ENCODE data around the gene BRI3.

The BRI3 gene, protein sequence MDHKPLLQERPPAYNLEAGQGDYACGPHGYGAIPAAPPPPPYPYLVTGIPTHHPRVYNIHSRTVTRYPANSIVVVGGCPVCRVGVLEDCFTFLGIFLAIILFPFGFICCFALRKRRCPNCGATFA

DNA sequence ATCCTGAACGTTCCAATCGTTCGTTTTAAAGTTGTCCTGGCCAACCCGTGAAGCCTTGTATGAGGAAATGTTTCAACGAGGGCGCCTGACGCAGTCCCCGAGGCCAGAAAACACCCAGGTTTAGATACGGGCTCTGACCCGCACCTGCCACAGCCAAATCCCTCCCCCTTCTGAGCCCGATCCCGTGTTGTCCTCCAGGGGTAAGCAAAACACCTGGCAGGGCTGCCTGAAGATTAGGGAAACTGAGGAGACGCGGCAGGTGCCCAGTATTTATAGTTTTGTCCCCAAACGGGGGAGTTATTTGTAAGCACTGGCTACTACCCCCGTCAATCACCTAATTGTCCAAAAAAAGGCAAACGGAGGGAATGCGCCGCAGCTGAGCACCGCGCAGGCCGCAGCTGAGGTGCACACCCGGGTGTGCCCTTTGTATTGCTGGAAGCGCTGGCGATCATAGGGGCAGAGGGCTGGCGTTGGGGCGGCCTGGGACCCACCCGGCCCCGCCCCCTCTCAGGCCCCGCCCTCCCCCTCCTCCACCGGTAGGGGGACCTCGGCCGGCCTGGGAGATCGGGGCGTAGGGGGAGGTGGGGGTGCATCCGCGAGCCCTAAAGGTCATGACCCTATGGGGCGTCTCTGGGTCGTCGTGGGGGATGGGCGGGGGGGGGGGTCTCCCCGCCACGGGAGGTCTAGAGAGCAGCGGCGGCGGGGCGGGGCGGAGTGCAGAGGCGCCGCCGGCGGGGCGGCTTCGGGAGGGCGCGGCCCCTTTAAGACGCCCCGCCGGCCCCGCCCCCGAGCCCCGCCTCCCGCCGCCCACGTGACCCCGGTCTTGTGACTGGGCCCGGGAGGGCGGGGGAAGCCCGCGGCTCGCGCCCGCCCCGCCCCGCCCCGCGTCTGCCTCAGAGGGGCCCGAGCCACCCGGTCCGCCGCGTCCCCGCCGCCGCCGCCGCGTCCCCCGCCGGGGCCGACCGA is at the start of gene BRI3:
Gene BRI3 (plus strand): TSS at position 896 of the 966 bp plus-strand sequence. CDS start 110 bp downstream, outside the sequence.
- DNase-seq, result peak; percentile 95

DNA sequence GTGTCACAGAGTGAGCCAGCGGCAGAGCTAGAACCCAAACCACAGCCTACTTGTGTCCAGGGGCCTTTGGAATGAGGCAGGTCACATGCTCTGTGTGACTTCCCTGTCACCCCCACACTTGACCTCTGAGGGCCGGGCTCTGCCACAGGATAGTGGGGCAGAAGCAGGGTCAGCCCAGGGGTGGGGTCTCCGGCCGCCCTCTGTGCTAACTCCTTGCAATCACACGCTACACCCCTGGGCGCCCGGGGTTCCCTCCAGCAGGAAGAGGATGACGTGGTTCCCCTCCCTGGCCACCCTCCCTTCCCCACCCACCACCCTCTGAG is 49.3 kb upstream of the BRI3 start:
- no peak for DNase-seq

DNA sequence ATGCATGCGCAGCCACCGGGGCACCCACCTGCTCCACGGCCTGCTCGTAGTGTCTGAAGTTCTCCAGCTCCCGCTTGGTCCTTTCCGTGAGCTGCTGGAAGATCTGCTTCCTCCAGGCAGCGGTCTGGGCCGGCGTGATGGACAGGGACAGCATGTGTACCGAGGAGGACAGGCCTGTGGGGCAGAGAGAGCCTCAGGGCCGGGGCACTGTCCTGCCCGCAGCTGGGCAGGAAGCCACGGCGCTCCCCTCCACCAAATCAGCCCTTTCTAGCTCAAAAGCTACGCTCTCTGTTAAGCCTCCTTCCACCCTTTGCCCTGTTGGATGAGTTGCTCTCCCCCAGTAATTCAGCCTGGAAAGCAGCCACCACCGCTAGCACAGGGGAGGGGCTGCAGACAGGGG is 48.7 kb upstream of the BRI3 start:
- DNase-seq, result no peak

DNA sequence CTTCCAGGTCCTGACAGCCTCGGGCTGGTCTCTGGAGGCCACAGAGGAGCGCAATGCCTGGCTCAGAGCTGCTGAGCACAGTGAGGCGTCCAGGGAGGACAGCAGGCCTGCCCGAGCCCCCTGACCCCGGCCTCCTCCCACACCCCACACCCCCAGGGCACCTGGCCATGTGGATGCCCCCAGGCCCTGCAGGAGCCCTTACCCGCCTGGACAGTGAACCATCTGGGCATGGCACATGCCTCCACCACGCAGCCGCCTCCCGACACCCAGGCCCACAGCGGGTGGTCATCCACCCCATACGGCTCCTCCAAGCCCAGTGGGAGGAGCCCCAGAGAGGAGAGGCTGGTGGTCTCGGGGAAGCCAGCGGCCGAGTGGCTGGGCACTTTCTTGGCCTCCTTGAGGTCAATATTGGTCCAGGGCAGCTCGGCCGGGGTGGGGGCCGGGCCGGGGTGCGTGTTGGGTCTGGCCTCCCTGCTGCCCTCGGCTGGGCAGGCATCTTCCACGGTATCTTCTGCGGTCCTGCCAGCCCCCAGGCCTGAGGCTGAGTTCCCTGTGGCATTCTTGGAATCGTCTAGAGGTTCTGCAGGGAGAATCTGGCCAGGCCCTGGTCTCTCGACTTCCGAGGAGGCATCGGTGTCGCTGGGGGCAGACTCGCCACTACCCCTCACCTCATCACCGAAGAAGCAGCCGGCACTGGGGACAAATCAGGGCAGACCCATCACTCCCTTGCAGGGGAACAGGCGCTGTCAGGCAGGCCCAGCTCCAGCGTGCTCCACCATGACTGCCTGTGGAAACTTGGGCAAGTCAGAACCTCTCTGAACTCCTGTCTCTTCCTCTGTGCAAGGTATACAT is 48.0 kb upstream of the BRI3 start:
- DNase-seq, result no peak

DNA sequence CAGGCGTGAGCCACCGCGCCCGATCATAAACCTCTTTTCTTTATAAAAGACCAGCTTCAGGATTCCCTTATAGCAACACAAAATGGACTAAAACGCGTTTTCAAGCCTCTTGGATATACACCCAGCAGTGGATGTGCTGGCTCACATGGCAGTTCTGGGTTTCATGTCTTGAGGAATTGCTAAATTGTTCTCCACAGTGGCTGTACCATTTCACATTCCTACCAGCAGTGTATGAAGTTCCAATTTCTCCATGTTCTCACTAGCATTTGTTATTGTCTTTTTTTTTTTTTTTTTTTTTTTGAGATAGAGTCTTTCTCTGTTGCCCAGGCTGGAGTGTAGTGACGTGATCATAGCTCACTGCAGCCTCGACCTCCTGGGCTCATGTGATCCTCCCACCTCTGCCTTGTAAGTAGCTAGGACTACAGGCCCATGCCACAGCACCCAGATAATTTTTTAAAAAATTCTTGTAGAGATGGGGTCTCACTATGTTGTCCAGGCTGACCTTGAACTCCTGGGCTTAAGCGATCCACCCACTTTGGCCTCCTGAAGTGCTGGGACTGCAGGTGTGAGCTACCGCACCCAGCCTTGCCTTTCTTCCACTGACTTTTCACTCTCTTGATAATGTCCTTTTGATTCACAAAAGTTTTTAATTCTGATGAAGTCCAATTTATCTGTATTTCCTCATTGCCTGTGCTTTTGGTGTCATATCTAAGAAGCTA is 46.9 kb upstream of the BRI3 start:
- DNase-seq, result no peak

DNA sequence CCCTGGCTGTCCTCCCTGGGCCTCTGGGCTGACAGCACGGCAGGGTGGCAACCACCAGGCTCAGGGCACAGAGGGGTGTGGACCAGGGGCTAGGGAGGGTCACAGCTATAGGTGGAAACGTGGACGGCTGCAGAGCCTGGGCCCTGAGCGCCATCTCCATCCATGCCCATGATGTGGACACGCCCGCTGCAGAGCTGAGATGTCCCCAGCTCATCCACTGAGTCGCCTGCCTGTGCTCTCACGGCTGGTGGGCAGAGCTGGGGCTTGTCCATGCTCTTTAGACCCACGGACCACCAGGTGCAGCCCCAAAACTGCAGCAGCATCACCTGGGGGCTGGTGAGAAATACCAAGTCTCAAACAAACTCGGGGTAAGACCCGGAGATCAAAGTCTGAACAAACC is 45.6 kb upstream of the BRI3 start:
- no peak for DNase-seq

DNA sequence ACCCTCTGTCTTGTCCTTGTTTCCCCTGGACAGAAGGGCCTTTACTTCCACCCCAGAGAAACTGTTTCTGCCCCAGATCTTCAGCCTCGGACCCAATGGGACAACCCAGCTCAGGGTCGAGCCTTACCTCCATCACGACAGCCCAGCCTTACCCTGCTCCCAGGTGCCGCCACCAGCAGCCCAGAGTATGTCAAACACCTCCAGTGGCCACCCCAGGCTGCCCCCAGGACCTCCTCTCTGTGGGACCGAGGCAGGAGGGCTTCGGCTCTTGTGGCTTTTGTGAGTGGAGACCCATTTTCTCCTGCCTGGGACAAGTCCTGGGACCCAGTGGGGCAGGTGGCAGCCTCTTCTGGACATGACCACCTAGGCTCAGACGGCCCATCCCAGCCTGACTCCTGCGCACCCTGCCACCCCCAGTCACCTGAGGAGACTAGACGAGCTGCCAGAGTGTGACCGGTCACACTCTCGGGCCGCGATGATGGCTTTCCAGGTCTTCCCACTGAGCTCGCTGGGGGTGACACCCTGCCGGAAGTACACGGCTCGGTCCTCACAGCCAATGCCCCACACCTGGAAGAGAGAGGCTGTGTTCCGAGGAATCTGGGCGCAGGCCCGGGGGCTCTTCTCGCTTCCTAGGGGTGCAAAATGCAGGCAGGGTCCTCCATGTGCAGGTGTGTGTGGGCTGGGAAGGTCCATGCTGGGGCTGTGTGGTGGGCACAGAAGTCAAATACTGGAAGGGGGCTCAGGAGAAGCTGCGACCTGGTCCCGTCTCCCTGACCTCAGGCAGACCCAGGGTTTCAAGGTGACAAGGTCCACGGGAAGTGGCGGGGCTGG is 44.9 kb upstream of the BRI3 start:
- no peak for DNase-seq

DNA sequence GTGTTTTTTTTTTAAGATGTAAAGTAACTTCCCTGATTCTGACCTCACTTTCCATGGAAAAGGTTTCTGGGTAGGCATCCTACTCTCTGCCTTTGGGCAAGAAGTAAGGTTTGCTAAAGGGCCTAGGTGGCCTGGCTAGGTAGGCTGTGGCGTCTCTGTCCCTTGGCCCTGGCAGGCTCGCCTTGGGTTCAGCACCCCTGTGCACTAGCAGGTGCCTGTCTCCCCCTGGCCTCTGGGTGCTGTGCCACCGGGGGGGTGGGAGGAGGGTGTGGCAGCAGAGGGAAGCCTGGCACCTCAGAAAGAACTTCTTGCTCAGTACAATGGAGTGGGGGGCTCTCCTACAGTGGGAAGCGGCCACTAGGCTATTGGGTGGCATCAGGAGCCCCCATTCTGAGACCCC is 43.4 kb upstream of the BRI3 start:
- no peak for DNase-seq

DNA sequence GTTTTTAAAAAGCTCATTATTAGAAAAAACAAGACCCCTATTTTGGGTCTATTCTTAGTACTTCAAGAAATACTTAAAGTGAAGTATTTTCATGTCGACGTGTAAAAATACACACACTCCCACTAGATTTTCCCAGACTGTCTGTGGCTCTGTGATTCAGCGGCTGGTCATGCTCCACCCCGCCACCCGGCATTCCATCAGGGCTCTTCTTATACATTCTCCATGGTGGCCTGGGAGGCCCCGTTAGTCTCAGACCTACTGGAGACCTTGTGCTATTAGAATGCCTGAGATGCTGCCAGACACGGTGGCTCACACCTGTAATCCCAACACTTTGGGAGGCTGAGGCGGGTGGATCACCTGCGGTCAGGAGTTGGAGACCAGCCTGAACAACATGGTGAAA is 42.5 kb upstream of the BRI3 start:
- DNase-seq, result no peak

DNA sequence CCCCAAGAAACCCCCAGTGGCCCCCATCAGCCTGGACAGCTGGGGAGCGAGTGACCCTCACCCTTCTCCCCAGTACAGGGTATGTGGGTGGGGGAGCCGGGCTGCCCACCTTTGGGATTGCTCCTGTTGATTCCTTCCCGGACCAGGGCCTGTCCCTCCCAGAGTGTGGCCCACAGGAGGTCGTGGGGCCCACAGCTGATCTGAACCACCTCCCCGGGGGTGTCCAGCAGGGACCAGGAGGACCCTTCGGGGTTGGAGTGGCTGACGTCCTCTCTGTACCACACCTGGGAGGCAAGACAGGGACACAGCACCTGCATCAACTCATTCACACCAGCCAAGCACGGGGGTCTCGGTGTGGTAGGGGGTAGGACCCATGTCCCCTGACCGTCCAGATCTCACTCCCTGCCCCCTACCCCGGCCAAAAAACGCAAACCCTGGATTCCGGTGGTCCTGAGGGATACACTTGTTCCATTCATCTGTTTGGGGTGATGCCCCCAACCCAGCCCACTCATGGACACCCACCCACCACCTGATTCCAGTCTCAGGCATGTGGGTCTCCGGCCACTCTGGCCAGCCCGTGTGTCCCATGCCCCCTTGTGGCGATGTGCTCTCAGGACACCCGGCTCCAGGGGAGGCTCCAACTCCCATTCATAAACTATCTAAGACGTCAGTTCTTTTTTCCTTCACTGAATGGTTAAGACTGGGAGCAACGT is 40.4 kb upstream of the BRI3 start:
- no peak for DNase-seq

DNA sequence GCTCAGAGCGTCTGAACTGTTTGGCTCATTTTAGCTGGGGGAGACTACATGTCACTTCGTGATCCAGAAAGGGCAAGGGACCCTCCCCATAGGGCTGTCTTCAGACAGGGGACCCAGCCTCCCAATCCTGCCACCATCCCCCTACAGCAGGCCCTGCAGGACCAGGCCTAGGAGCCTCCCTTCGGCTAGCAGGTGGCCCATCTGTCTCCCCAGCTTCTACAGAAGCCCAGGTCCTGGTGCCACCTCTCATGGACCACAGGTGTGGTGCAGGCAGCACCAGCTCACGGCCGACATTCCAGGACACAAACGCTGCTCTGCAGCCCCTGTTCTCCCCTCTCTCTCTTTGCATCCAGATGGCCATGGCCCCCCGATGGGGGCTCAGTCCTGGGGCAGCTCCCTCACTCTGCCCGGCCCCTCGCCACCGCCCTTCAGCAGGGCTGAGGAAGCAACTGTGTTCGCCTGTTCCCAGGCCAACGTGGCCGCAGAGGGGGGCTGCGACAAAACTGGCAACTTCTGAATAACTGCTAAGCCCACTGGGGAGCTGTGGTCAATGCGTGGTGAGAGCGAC is 39.7 kb upstream of the BRI3 start:
- DNase-seq, result no peak

DNA sequence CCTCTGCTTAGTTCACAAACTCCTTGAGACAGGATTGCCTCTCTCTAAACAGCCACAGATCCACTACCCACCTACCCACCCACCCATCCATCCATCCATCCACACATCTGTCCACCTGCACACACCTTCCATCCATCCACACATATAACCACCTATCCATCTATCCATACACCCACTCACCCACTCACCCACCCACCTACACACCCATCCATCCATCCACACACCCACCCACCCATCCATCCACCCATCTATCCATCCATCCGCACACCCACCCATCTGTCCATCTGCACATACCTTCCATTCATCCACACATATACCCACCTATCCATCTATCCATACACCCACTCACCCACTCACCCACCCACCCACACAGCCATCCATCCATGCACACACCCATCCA is 39.1 kb upstream of the BRI3 start:
- DNase-seq, result no peak

DNA sequence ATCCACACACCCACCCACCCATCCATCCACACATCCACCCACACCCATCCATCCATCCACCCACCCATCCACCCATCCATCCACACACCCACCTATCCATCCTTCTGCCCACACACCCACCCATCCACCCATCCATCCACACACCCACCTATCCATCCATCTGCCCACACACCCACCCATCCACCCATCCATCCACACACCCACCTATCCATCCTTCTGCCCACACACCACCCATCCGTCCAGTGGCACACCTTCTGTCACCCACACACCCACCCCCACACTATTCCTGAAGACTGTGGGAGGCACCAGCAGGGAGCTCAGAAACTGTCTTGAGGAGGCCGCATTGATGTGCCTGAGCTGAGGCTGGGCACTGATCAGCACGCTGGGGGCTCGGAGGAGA is 38.6 kb upstream of the BRI3 start:
- DNase-seq, result no peak

DNA sequence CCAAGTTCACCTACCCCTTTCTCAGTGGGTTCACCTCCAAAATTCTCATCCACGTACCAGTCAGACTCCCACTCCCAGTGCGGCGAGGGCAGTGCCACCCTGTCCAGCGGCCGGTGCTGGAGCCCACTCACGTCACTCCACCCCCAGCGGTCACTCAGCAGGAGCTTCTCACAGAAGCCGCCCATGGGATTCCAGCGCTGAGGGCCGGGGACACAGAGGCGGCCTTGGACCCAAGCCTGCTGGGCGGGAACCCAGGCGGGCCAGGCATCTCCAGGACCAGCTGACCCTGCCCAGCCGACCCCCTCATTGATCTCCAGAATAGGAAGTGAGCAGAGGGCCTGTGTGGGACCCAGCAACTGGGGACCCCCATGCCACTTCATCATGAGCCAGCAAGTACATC is 36.6 kb upstream of the BRI3 start:
- no peak for DNase-seq

DNA sequence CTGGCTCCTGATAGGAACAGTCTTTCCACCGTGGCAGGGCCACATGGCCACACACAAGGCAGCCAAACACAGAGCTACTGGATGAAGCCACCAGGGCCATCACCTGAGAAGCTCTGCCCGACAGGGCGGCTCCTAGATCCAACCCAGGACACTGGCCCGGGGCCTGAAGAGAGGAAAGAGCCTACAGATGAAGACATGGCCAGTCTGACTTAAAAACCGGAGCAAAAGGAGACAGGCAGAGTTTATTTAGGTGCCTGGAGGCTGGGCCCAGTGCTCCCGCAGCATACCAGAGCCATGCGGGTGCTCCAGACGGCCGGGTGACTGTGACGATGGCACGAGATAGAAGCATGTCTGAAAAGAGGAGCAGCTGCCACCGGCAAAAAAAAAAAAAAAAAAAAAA is 33.3 kb upstream of the BRI3 start:
- DNase-seq, result no peak

DNA sequence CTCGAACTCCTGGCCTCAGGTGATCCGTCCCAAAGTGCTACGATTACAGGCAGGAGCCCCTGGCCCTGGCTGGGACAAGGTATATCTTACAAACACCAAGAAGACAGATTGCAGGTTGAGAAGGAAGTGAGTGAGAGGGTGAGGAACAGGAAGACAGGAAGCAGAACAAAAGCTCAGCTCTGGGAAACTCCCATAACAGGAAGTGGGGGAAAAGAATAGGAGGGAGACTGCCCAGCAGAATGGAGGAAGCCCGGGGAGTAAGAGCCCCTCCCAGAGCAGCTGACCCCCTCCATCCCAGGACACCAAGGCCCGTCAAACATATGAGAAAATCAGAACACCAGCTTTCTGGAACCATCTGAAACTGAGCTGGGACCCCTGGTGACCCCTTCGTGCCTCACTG is 32.4 kb upstream of the BRI3 start:
- no peak for DNase-seq

DNA sequence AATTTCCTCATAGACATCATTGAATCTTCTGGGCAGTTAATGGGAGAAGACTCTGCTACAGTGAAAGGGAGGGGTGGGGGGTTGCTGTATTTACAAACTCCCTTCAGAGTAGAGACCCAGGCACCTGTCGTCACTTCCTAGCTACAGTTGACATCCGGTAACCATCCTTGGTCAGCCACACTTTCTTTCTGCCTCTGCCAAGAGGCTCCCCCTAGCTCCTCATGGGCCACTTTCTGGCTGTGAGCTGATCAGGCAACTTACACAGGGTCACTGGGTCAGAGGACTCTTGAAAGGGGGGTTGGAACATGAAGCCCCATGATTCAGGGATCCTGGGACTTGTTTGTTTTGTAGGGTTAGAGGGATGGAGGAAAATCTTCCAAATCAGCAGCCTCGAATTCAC is 30.7 kb upstream of the BRI3 start:
- DNase-seq, result peak; percentile 10

DNA sequence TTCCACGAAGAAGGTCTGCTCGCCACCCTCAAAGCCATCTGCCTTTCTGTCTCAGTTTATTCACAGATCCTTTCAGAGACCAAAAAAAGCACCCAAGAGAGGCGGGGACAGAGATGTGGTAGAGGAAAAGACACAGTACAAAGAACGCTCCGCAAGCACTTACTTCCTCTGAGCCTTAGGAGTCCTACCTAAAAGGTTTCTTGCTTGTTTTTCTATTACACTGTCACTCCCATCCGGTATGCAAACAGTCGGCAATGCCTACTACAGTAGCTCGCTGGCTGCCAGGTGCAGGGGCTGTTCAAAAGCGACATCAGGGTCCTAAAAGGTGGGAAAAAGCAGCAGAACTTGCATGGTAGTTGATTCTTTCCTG is 30.3 kb upstream of the BRI3 start:
- DNase-seq, result no peak

DNA sequence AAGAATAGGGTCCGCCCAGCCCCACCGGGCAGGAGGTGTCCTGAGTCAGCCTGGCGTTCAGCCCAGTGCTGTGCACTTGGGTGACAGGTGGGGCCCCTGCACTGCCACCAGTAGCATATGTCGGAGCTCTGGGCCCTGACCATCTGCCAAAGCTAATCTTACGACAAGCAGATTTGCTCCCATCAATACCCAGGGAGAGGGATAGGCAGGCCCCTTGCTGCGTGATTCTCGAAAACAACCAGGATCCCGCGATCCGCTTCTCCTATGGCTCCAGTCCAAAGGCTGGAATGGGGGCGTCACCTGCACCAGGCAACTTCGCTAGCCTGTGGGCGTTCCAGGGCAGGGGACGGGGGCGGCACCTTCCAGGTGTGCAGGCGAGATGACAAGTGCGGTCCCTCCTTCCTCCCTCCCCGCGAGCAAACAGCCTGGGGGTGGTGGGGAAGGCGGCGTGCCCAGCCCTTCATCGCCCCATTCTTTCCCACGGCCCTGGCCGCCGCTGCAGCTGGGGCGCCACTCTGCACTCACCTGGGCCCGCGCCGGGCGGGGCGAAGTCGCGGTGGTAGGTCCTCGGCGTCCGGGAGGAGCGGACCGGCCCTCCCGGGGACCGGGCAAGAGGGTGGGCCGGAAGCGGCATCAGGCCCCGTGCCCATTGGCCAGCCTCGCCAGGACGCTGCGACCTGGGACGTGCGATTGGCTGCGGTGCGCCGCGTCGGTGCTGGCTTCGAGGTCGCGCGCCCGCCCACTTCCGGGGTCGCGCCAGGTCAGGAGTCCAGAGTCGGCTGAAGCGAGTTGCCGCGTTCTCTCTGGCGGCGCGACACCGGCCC is 29.7 kb upstream of the BRI3 start, which contains the start of gene TECPR1:
Gene TECPR1 (minus strand): TSS at position 632 of the 824 bp plus-strand sequence. CDS start 6,086 bp downstream, outside the sequence.
- peak; percentile 87 for DNase-seq

DNA sequence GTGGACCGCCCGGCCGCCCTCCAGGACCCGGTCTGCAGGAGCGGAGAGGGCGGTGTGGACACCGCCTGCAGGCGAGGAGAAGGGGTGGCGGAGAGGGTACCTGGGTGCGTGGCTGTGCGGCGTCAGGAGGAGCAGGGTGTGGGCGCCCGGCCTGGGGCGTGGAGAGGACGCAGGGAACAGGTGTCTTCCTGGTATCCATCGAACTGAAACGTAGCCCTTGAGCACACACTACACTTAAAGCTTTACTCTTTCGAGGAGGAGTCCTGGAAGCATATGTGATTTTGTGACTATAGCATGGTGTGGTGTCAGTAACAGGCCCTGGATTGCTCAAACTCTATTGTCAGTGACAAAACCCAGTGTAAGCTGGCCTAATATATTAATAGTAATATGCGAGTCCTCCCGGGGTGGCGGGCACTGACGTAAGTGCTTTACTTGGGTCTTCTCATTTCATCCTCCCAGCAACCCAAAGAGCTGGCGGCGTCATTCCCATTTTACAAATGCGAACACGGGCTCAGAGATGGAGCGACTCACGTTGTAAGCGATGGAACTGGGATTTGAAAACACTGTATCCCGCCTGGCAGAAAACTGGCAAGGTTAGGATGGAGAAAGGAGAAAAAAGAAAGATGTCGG is 28.9 kb upstream of the BRI3 start:
- no peak for DNase-seq
